HG03280 (cell line): ENCODE results near the gene AMIGO2.
"Not testable (repeated sequence)": the region's sequence is repeated elsewhere in the genome, so short reads cannot be mapped to it uniquely, and the experiment has no call there.

ENCODE experiments used
- ATAC-seq: cut with Tn5 transposase; IDR thresholded peaks from one replicate; pipeline ENCODE4 v1.9.1; 2021; ENCODE audit warnings: mild to moderate bottlenecking, moderate library complexity; ENCODE audit not compliant: unreplicated experiment

Gene AMIGO2, protein sequence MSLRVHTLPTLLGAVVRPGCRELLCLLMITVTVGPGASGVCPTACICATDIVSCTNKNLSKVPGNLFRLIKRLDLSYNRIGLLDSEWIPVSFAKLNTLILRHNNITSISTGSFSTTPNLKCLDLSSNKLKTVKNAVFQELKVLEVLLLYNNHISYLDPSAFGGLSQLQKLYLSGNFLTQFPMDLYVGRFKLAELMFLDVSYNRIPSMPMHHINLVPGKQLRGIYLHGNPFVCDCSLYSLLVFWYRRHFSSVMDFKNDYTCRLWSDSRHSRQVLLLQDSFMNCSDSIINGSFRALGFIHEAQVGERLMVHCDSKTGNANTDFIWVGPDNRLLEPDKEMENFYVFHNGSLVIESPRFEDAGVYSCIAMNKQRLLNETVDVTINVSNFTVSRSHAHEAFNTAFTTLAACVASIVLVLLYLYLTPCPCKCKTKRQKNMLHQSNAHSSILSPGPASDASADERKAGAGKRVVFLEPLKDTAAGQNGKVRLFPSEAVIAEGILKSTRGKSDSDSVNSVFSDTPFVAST

DNA sequence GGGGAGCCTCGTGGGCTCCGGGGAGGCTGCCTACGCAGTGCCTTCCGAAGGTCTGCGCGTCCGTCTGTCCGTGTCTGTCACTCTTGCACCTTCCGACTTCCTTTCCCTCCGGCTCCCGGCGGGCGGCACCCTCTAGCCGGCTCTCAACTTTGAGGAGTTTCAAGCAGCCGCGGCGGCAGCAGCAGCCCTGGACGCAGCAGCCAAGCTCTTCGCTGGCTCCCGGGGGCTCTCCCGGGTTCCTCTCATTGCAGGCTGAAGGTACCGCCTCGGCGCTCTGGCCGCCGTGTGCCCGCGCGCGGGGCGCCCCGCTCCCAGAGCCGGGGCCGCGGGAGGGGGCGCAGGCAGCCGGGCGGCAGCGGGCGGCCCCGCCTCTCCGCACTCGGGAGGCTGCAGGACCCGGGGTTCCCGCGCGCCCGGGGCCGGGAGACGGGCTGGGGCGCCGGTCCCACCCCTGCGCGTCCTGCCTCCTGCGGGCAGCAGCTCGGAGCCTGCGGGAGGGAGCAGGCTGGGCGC is at the start of gene AMIGO2, which contains the start of gene PCED1B:
Gene AMIGO2, minus strand, starts transcription at position 492 of the 513 bp plus-strand sequence. CDS start 957 bp downstream, outside the sequence.
Gene PCED1B, plus strand, starts transcription at position 154 of the 513 bp plus-strand sequence. CDS start 155,443 bp downstream, outside the sequence.
- peak; percentile 55 for ATAC-seq

DNA sequence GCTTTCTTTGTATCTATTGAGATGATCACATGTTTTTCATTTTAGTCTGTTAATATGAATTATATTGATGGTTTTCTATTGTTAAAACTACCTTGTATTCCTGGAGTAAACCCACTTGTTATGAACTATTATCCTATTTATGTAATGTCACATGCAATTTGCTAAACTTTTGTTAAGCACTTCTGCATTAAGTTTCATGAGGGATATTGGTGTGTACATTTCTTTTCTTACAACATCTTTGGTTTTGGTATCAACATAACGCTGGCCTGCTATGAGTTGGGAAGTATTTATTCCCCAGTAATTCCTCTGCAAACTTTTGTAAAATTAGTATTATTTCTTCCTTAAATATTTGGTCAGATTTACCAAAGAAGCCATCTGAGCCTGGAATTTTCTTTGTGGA is 46.5 kb upstream of the AMIGO2 start:
- ATAC-seq, result no peak

DNA sequence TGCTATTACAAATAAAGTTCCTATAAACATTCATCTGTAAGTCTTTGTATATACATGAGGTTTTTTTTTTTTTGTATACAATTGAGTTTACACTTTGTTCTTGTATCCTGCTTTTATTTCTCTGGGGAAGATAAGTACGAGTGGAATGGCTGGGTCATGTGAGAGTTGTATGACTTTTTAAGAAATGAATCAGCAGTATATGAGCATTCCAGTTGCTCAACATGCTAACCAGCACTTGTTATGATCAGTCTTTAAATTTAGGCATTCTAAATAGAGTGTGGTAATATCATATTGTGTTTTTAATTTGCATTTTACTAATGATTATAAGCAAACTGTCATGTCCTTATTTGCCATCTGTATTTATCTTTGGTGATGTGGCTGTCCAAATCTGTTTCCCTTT is 44.7 kb upstream of the AMIGO2 start:
- no peak for ATAC-seq

DNA sequence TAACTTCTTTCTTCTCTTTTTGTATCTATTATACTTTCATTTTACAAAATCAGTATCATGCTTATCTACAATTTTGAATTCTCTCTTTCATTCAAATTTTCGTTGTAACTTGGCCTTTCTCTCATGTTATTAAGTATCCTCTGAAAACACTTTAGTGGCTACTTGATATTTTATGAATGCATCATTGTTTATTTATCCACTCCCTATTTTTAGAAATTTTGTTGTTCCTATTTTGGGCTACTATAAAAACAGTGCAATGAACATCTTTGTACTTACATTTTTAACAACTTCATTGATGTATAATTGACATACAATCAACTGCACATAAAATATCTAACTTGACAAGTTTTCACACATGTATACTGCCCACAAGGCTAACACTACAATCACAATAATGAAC is 44.0 kb upstream of the AMIGO2 start:
- ATAC-seq, result no peak

DNA sequence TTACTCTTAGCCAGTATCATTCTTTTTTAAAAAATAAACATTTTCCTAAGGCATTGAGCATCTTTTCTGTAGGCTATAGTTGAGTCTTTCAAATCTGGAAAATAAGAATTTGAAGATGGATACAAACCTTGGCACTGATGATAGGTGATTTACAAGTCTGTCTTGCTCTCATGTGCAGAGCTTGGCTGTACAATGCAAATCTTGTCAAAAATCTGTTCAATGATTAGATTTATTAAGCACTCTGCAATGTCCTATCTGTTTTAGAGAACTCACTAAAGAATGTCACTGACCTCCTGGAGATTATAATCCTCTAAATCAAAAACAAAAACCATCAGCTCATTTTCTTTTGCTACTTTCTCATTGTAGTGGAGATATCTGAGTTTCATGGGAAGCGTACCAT is 42.8 kb upstream of the AMIGO2 start:
- no peak for ATAC-seq

DNA sequence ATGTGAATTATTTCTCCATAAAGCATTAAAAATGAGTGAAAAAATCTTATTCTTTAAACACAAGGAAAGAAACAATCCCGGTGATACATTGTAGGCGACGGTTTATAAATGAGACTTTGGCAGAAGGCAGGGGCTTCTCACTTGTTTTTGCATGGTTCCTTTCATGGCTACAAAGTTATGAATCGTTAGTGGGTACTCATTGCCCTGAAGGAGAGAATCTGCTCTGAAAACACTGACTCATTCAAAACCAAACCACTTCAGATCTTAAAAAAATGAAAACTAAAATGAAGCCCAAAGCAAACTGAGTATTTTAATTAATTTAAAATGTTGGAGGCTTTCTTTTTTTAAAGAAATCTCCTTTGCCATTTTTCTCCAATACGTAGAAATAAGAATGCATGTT is 41.4 kb upstream of the AMIGO2 start:
- ATAC-seq, result no peak

DNA sequence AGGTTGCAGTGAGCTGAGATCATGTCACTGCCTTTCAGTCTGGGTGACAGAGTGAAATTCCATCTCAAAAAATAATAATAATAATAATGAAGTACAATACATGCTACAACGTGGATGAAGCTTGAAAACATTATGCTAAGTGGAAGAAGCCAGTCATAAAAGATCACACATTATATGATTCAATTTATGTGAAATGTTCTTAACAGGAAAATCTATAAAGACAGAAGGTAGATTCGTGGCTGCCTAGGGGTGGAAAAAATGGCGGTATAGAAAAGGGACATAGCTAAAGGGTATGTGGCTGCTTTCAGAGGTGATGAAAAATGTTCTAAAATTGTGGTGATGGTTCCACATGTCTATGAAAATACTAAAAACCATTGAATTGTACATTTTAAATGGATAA is 41.0 kb upstream of the AMIGO2 start:
- ATAC-seq, result no peak

DNA sequence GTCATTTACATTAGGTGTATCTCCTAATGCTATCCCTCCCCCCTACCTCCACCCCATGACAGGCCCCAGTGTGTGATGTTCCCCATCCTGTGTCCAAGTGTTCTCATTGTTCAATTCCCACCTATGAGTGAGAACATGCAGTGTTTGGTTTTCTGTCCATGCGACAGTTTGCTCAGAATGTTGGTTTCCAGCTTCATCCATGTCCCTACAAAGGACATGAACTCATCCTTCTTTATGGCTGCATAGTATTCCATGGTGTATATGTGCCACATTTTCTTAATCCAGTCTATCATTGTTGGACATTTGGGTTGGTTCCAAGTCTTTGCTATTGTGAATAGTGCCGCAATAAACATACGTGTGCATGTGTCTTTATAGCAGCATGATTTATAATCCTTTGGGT is 37.5 kb upstream of the AMIGO2 start:
- ATAC-seq, result not testable (repeated sequence)

DNA sequence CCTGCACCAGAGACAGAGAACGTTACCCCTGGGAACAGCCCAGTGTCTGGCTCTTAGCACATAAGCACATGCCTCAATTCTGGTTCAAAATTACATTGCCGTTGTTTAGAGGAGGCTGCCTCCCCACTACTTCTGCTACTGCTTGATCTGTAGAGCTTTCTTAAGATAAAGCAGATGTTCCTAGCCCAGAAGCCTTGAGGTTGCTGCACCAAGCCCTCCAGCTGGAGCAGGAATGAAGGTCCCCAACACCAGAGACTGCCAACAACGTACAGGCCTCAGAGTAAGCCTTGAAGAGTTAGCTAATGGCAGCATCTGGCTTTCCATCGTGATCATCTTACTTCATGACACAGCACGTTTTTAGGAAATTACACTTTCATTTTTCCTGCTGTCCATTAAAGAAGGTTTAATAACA is 34.7 kb upstream of the AMIGO2 start:
- ATAC-seq, result no peak

DNA sequence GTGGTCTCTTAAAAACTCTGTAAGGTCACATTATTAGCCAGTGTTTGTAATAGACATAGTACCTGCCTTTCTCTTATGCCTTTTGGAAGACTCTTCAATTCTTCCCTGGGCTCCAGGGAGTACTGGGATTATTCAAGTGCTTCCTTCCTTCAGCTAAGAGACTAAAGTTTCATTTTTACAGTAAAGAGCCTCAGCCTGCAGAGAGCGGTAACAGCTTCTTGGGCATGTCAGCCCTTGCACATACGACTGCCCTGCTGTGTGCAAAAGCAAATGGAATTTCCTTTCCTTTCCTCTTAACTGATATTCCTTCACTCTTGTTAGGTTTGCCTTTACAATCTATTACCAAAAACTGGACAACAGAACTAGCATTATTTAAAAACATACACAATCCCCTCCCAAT is 32.9 kb upstream of the AMIGO2 start:
- no peak for ATAC-seq

DNA sequence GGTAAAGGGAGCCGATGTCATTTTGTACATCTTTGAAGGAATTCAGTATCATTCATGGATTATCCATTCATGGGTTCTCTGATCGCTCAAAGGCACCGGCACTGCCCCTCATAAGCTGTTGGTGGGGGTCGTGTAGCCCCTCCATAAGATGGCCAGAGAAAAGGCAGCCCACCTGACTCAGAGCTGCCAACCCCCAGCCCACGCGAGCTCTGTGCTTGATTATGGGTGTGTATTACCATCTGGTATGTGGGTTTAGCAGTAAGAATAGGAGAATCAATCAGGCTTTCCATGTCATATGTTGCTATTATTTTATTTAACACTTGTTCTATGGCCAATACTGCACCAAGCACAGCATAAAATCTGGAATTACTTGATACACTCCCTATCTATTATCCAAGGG is 32.1 kb upstream of the AMIGO2 start:
- ATAC-seq, result no peak

DNA sequence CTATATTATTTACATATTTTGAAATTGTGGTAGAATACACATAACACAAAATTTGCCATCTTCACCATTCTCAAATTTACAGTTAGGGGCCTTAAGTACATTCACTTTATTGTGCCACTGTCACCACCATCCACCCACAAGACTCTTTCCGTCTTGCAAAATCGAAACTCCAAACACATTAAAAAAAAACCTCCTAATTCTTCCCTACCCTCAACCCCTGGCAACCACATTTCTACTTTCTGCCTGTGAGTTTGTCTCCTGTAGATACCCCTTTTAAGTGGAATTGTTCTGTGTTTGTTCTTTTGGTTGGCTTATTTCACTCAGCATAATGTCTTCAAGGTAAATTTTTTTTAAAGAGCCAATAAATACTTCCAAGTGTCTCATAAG is 31.6 kb upstream of the AMIGO2 start:
- ATAC-seq, result no peak

DNA sequence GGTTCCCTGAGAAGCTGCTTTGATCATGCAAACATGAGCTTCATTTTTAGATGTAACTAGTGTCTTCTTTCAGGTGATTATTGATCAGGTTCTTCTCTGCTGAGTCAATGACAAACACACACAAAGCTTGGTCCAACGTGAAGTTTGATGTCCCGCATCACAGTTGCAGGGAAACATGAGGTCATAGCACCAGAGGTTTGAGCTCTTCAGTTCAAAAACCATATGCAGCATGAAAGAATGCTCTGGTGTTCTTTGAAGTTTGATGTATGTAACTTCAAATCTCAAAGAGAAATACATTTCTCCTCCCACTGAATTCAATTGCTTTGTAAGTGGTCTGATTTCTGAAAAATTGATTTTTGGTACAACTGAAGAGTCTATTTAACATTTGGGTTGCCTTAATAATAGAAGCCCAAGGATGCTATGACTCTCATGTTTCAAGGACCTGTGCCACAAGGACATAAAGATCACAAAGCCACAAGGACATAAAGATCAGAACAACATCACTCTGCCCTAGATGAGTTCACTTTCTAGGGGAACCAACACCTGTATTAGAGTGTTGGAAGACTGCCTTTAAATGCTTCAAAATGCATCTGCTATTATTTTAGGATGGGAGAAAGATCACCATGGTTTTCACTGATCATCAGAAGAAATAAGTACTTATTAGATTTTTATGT is 31.1 kb upstream of the AMIGO2 start:
- ATAC-seq, result no peak

DNA sequence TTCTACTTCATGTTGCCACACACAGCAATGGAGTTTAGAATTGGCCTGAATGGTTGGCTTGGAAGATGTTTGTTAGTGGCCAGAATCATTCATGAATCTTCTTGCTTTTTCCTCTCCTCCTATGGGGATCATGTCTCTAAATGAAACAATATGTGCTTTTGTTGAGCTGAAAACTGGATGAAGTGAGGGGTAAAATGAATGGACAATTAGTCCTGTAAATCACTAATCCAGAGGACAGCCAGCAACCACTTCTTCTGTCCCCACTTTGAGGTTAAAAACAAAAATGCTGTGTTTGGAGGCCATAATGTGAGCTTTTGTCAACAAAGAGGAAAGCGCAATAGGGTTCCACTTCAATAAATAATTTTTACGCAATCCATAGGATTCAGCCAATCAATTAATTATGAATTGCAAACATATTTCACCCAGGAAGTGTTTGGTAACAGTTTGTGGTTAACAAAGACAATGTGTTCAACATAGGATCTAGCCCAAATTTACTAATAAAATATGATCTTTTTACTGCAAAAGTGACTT is 30.3 kb upstream of the AMIGO2 start:
- no peak for ATAC-seq

DNA sequence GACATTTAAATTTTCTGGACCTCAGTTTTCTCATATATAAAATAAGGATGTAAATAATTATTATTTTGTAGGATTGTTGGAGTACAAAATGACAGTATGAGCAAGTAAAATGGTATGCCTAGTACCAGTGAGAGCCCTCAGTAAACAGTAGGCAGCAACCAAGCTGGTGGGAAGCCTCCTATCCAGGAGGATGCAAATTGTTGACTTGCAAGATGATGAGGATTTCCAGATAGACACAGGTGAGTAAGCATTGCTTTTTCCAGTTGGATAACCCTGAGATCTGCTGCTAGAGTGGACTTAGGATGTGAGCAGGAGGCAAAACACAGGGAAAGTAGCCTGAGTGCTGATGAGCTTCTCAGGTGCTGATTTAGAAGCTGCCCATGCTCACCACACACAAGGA is 28.2 kb upstream of the AMIGO2 start:
- no peak for ATAC-seq

DNA sequence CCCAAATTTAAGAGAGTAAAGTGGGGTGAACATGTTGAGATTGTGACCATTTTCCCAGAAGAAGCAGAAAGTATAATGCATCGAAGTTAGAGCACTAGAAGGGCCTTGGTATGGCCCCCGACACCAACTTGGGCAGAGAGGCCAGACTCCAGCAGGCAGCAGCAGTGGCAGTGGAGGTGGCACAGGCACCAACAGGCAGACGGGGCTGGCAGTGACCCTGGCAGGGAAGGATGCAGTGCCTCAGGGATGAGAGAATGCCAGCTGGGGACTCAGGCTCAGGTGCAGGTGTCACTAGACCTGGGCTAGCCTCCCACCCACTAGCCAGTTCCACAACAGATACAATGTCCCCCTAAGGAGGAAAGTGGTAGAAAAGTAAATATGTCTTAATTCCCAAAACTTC is 27.7 kb upstream of the AMIGO2 start:
- ATAC-seq, result no peak

DNA sequence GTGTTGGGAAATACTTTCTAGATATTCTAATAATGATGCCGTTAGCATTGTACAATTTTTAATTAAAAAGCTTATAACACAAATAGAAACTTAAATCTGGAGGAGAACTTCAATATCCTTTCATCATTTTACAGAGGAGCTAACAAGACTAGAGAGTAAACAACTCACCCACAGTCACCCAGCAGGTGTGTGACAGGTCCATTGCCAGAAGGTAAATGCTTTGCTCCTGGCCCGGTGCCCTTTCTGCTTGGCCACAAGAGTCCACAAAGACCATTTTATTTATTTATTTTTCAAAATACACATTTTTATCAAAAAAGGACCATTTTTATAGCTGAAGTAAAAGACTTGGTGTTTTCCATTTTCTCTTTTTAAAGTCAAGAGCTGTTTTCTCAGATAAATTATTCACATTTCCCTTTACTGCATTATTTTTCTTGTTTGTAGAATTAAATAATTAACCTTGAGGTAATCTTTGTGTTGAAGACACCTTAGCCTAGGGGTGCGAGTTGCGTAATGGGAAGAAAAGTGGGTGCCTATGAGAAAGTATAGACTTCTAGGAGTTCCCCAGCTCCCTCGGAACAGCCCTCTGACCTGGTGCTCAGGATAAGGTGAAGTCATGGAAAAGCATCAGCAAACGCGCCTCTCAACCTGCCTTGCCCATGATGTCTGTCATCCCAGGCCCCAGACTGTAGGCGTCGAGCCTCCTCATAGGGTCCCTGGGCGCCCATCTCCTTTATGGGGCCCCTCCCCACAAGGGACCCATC is 26.3 kb upstream of the AMIGO2 start:
- ATAC-seq, result no peak

DNA sequence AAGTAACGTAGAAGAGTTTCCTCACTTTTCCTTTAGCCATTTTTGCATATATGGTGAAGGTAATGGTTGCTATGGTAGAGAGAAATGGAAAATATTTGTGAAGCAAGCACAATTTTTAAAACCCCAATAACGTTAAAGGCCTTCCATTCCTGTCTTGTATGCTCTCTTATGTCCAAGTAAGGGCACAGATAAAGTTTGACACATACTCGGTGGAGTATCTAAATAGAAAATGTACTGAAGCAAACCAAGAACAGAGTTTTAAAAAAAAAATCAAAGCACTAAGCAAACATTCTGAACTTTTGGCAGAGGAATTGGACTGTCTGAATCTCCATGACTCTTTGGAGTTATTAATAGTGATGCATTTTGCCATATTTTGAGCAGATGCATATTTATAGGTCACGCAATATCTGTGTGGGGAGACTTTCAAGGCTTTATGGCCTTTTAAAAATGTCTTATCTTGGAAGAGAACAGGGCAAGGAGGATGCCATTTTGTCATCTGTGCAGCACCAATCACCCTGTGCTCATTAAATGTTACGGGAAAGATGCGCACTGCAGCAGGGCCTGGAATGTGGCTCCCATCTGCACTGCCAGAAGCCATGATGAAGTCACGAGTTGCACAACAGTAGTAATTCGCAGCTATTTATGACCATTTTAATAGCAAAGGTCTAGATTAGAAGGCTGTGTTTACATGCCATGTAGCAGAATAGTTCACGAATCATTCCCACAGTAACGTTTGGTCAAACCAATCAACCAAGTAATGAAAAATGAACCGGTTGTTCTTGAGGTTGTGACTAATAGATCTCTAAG is 23.3 kb upstream of the AMIGO2 start:
- no peak for ATAC-seq

DNA sequence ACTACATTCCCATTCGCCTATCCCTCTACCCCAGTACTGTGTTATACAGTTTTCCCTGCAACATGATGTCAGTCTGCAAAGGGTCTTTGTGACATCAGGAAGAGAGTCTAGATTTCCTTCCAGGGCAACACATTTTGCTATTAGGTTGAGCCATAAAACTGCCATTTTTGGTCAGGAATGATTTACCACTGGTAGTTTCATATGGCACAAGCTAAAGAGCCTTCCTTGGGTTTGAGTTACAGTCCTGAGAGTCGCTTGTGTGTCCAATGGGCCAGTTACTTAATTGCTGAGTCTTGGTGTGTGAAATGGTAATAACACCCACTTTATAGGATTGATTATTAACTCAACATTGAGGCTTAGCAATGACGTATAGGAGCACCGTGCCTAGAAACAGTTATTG is 22.6 kb upstream of the AMIGO2 start:
- ATAC-seq, result no peak

DNA sequence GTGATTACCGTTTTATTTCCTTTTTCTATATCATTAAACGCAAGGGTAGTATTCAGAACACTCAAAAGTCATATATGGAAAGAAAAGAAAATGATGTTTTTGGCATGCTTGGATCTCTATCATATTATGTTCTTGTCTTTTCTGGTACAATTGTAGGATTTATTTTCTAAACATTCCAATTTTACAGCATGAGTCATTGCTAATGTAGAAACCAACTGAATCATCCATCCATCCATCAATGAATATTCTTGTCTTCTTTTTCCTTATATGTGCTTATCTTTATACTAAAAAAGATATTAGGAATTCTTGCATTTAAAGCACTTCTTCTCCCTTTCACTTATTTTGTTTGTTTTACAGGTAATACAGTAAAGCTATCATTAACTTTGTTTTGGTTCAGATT is 20.4 kb upstream of the AMIGO2 start:
- no peak for ATAC-seq
